Measurements from ENCODE around the gene TTC28. TPM values are rescaled to one million over a fixed set of nuclear protein-coding genes. Genes with fewer than 3 reads are reported as not detected.
A peak's percentile ranks its signal among the peaks of the same experiment; 100 is the strongest.

The TTC28 gene
- total RNA-seq, 3 donors from 2014 or later, result 9.6 to 32.3 (median 13.2) TPM

GRCh38 chr22:27980424-27981148, 699.1 kb downstream of the TTC28 start:
- no peak for TF ChIP-seq CTCF (IDR thresholded peaks at IDR 0.05)
- H3K9me3 ChIP-seq, result no peaks in the 10 kb centered on the region
- ATAC-seq, result no peak
- intact Hi-C loops (cut with DNase I, micrococcal nuclease), result no loop called here
- no peaks in the 10 kb centered on the region for H3K36me3 ChIP-seq (ENCODE audit: low read depth)
- H3K4me1 ChIP-seq (ENCODE audit: low read depth), result no peaks in the 10 kb centered on the region
- DNase-seq, result no peak
- no peak overlapping the region for H3K4me3 ChIP-seq

- intact Hi-C loops (cut with DNase I, micrococcal nuclease), result no loop called here
- no peak overlapping the region for H3K4me3 ChIP-seq
- DNase-seq, result no peak
- ATAC-seq, result peak; percentile 18
- no peaks in the 10 kb centered on the region for H3K36me3 ChIP-seq (ENCODE audit: low read depth)
- no peaks in the 10 kb centered on the region for H3K9me3 ChIP-seq
- no peaks in the 10 kb centered on the region for H3K4me1 ChIP-seq (ENCODE audit: low read depth)
- no peak for TF ChIP-seq CTCF (IDR thresholded peaks at IDR 0.05)
Observed at GRCh38 chr22:27978802-27979201, 700.8 kb downstream of the TTC28 start.

- H3K4me3 ChIP-seq, result no peak overlapping the region
- ATAC-seq (no peak), DNase-seq (no peak)
- TF ChIP-seq CTCF (IDR thresholded peaks at IDR 0.05), result no peak
- intact Hi-C loops (cut with DNase I, micrococcal nuclease), result no loop called here
- H3K4me1 ChIP-seq (ENCODE audit: low read depth), result peaks cover 3% of the 10 kb centered on the region
- H3K36me3 ChIP-seq (ENCODE audit: low read depth), result no peaks in the 10 kb centered on the region
- no peaks in the 10 kb centered on the region for H3K9me3 ChIP-seq
Observed at GRCh38 chr22:27978317-27978716, 701.3 kb downstream of the TTC28 start.

GRCh38 chr22:27976586-27976985, 703.1 kb downstream of the TTC28 start:
- no peaks in the 10 kb centered on the region for H3K36me3 ChIP-seq (ENCODE audit: low read depth)
- intact Hi-C loops (cut with DNase I, micrococcal nuclease), result no loop called here
- no peak for ATAC-seq
- H3K4me1 ChIP-seq (ENCODE audit: low read depth), result peaks cover 8% of the 10 kb centered on the region
- DNase-seq, result no peak
- no peak for TF ChIP-seq CTCF (IDR thresholded peaks at IDR 0.05)
- no peaks in the 10 kb centered on the region for H3K9me3 ChIP-seq
- no peak overlapping the region for H3K4me3 ChIP-seq

- peaks cover 8% of the 10 kb centered on the region for H3K4me1 ChIP-seq (ENCODE audit: low read depth)
- intact Hi-C loops (cut with DNase I, micrococcal nuclease), result no loop called here
- peaks cover 5% of the 10 kb centered on the region for H3K9me3 ChIP-seq
- no peak overlapping the region for H3K4me3 ChIP-seq
- DNase-seq (no peak), ATAC-seq (no peak)
- H3K36me3 ChIP-seq (ENCODE audit: low read depth), result no peaks in the 10 kb centered on the region
- TF ChIP-seq CTCF (IDR thresholded peaks at IDR 0.05), result no peak
Observed at GRCh38 chr22:27975381-27976013, 704.1 kb downstream of the TTC28 start.

Measured in mucosa of descending colon (tissue), 3 donors.